GM19372 (cell line): ENCODE measurements around the gene ANKRD13B.

Experiments
- ATAC-seq: cut with Tn5 transposase; IDR thresholded peaks from one replicate; pipeline ENCODE4 v1.9.1; 2021; ENCODE audit warnings: mild to moderate bottlenecking, low read depth, moderate library complexity; ENCODE audit not compliant: unreplicated experiment

The ANKRD13B gene

DNA sequence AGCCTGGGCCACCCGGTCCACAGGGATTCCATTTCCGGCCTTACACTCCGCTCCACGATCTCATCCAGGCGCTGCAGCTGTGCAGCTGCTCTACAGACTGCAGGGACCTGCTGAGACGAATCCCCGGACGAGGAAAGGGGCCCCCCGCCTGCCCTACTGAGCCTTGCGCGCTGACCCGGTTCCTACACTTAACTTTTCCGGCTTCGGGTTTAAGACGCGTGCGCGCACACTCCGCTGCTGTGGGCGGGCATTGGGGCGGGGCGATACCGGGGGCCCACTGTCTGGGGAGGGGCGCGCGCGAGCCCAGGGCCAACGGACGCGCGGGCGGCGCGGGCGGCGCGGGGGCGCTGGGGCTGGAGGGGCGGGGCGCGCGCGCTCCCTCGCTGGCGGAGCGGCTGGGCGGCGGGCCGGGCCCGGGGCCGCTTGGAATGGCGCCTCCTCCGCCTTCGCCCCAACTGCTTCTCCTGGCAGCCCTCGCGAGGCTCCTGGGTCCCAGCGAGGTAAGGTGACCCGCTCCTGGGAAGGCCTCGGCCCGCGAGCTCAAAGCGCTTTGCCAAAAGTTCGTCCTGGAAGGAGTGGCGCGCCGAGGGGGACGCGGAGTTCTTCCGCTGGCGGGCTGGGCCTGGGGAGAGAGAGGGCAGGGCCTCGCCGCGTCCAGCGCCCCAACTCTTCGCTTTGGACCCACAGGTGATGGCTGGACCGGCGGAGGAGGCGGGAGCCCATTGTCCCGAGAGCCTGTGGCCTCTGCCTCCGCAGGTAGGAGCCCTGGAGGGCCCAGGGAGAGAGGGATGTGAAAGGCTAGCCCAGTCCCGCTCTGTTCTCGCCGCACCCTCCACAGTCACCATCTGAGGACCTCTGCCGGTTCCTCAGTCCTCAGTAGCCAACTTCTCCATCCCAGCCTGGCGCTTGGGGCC lies 24.3 kb upstream of the ANKRD13B start, which contains the start of gene TP53I13:
TSS of gene TP53I13 (plus strand) at position 371 of the 914 bp plus-strand sequence. CDS start at position 429, 58 bp downstream.
- peak; percentile 31 for ATAC-seq

- ATAC-seq: no peak
These were observed 23.5 kb upstream of the ANKRD13B start for GRCh38 chr17:29569245-29569950.

DNA sequence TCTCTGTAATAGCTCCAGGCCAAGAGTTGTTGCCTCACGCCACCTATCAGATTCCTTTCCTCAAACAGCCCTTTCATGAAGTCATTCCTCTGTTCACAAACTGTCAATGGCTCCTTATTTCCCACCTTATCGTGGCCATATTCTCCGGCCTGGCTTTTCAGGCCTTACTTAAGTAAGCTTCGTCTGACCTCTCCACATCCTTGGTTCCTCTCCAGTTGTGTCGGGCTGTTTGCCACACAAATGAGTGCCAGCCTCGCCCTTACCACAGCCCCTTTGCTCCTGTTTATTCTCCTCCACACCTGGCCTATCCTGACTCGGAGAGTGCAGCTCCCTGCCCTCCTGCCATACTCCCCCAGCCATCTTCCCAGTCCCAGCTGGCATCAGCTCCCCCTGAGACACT lies 22.4 kb upstream of the ANKRD13B start:
- ATAC-seq: no peak

- no peak for ATAC-seq
These were observed 21.4 kb upstream of the ANKRD13B start for GRCh38 chr17:29571486-29571882.

DNA sequence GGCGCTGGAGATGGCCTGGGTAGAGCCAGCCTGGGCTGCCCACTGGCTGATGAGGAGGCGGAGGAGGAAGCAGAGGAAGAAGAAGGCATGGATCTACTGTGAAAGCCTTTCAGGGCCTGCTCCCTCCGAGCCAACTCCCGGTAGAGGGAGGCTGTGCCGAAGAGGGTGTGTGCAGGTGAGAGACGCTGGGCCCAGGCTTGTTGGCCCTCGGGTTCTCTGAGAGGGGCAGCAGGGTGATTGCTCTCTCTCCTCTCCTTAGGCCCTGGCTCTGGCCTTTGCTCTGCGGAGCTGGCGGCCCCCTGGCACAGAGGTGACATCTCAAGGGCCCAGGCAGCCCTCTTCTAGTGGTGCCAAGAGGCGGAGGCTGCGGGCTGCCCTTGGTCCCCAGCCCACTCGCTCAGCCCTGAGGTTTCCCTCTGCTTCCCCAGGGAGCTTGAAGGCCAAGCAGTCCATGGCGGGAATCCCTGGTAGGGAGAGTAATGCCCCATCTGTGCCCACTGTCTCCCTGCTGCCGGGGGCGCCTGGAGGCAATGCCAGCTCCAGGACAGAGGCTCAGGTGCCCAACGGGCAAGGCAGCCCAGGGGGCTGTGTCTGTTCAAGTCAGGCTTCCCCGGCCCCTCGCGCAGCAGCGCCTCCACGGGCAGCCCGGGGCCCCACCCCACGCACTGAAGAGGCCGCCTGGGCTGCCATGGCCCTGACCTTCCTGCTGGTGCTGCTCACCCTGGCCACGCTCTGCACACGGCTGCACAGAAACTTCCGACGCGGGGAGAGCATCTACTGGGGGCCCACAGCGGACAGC lies 20.9 kb upstream of the ANKRD13B start:
- no peak for ATAC-seq

GRCh38 chr17:29572691-29573557 lies 20.0 kb upstream of the ANKRD13B start:
- no peak for ATAC-seq

GRCh38 chr17:29573558-29573869 lies 19.4 kb upstream of the ANKRD13B start:
- ATAC-seq: no peak

DNA sequence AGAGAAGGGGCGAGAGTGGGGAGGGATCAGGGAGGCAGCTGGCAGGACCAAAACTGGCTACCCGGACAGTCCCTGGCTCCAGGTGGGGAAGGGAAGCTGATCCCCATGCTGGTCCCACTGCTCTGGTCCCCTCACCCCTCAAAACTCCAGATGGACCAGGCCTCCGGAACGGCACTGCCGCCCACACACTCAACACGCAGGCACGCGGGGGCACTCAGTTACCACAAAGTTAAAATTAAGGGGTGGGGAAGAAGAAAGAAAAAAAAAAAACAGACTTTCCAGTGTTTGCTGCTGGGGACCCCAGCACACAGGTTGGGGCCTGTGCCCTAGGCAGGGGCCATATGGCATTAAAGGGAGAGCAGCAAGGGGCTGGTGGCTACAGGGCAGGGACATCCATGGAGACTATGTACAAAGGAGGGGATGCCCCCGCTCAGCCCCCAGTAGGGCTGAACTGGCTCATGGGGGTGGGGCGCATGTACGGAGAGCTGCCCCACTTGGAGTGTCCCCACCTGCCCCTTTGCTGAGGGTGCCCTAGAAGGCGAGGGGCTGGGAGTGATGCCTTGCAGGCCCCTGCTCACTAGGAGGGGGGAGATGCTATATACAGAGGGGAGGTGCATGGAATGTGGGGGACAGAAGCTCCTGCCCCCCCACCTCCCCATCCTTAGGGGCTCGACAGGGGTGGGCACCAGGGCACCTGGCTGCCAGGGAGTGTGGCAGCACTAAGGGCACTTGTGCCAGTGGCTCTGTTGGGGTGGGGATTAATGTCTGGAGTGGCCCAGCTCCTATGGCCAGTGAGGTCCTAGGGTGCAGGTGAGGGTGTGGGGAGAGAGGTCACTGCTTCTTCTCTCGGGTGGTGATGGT lies 18.8 kb upstream of the ANKRD13B start:
- ATAC-seq: no peak

DNA sequence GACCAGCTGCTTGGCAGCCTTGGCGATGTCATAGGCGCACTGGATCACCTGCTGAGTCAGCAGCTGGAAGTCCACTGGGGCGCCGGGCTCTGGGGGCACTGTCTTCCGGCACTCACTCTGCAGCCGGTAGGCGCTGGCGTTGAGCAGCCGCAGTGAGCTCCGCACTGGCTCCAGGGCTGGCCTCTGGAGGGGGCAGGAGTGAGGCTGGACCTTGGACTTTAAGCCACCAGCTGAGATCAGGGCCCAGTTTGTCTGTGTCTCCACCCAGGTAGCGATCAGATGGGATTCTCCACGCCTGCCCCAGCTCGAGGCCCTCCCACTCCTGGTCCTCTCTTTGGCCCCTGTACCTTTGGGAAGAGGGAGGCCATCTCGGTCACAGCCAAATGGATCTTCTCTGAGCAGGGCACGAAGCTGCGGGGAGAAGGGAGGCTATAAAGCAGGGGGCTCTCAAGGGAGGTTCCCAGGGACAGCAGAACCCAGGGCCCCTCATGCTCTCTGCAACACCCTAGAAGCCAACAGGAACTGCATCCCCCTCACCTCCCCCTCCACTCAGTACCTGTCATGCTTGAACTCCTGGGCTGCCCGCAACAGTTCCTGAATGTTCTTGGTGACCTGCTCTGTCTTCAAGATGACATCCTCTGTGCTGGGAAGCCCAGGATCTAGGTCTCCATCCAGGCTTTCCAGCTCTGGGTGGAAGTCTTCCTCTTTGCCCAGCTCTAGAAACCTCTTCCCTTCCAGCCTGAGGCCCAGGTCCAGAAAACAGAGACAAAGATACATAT lies 18.0 kb upstream of the ANKRD13B start:
- ATAC-seq: no peak

- no peak for ATAC-seq
These were observed 17.3 kb upstream of the ANKRD13B start for GRCh38 chr17:29575511-29576213.

- no peak for ATAC-seq
These were observed 16.5 kb upstream of the ANKRD13B start for GRCh38 chr17:29576214-29577000.

DNA sequence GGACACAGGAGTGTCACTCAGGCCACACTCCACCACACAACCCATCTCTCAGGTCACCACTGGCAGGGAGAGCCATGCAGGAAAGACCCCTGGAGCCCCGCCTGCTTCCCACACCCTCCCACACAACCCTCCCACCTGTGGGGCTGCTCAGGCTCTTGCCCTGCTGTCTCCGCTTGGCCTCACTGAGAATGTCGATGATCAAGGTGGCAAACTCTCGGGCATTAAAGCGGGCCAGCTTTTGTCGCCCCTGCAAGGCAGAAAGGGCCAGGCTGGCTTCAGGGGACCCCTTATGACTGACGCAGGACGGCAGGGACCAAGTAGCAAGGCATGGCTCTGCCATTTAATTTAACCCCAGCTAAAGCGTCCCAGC lies 15.9 kb upstream of the ANKRD13B start:
- no peak for ATAC-seq

DNA sequence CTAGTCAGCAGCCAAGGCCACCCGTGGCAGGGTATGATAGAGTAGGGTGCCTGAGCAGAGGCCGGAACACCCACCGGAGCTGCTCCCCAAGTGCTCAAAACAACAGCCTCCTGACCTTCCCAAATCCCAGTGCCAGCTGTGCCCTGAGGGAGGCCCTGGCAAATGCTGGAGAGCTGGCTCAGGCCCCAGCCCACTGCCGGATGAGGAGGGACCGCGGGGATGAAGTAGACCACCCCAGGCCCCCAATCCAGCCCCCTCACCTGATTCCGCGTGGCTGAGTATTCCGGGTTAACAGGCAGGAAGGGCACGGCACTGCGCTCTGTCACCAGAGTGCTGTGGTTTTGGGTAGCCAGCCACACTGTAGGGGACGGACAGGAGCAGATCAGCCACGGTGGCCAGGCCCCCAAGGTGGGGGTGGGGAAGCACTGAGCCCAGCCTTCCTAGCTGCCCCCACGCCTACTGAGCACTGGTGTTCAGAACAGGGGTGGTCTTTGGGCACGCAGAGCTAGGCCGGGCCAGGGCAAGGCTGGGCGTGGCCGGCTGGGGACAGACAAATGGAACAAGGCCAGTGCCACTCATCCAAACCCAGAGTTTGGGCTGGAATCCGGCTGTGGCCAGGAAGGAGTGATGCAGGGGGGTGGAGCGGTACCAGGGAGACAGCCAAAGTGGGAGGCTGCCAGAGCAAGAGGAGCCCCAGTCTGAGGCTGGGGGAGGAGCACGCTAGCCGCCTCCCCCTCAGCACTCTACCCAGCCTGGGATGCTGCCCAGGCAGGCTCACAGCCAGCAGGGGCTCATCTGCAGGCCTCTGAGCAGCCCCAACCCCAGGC lies 15.3 kb upstream of the ANKRD13B start:
- ATAC-seq: no peak

DNA sequence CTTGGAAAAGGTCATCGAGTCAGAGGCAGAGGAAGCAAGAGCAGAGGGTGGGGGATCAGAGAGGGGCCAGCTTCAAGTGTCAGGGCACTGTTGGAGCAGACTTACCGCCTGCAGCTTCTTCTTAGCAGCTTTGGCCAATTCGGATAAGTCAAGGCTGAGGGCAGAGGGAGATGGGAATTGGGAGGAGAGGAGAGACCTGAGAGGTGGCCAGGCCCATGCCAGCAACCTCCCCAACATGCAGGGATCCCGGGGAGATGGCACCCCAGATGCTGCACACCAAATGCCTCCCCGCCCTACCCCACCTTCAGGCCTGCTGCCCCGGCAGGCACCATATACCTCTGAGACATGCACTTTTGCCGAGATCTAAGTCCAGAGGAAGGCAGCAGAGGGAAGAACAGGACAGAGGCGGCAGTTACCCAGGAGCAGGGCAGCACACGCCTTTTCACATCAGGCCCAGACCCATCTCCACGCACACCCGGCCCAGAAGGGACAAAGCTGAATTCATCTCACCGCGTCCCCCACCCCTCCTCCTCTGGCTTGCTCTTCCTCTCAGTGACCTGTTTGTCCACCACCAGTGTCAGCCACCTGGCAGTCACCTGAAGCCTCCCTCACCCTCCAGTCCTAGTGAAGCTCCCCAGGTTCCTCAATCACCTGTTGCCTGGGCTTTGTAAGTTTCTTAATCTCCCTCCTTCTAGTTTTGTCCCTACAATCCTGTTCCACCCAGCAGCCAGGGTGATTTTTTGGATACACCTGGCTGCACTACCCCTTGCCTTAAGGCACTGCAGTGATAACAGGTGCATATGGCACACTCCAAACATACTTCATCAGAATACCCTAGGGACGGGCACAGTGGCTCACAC lies 14.1 kb upstream of the ANKRD13B start:
- no peak for ATAC-seq
